Kidney (tissue), 22 donors: Measurements from ENCODE around the gene SERPINA4. TPM values are rescaled to one million over a fixed set of nuclear protein-coding genes. Genes with fewer than 3 reads are reported as not detected.

Experiments used
- DNase-seq, 5 donors: peaks; one replicate each; pipeline ENCODE4 v3.0.0-alpha.2; 2013 to 2020
- FAIRE-seq: peaks from 2 replicates; lab custom pipeline; 2012; peaks lifted over from hg19 to GRCh38; lab: Jason Lieb, UNC
- H3K27ac ChIP-seq, 2 donors: one replicate each; pipeline ENCODE4 v1.7.0; 2013; ENCODE audit warnings: low read depth in 2 of 2, low read length in 2 of 2, inconsistent platforms in 1 of 2
- H3K27me3 ChIP-seq: one replicate; pipeline ENCODE4 v1.7.1; 2013; ENCODE audit warnings: low read length, inconsistent platforms; ENCODE audit not compliant: control insufficient read depth, insufficient read depth
- H3K36me3 ChIP-seq, 3 donors: one replicate each; pipeline versions ENCODE4 v1.7.0 to v1.7.1; 2013; ENCODE audit warnings: low read length in 3 of 3, control low read depth in 1 of 3, inconsistent platforms in 1 of 3; ENCODE audit not compliant: insufficient read depth in 3 of 3, control insufficient read depth in 2 of 3
- H3K4me1 ChIP-seq, 3 donors: one replicate each; pipeline versions ENCODE4 v1.7.0 to v1.7.1; 2013; ENCODE audit warnings: low read length in 3 of 3, inconsistent platforms in 1 of 3, low read depth in 1 of 3; ENCODE audit not compliant: control insufficient read depth in 2 of 3, insufficient read depth in 2 of 3
- H3K4me3 ChIP-seq, 3 donors: one replicate each; pipeline versions ENCODE4 v1.7.0 to v1.8.1; 2013; ENCODE audit warnings: low read length in 3 of 3, control low read depth in 1 of 3, inconsistent platforms in 1 of 3
- H3K9ac ChIP-seq, 3 donors: one replicate each; pipeline versions ENCODE4 v1.7.0 to v1.7.1; 2013; ENCODE audit warnings: low read length in 3 of 3, control low read depth in 1 of 3, inconsistent platforms in 1 of 3
- H3K9me3 ChIP-seq, 3 donors: one replicate each; pipeline versions ENCODE4 v1.7.0 to v1.7.1; 2013; ENCODE audit warnings: low read length in 3 of 3, control low read depth in 1 of 3, inconsistent platforms in 1 of 3; ENCODE audit not compliant: control insufficient read depth in 2 of 3, insufficient read depth in 1 of 3
- intact Hi-C: fragments of 100-400 bp; cut with DNase I; formaldehyde crosslinking; loops from one replicate; pipeline ENCODE4 v1.11.1; 2022
- long read RNA-seq, 10 donors: library from polyadenylated mRNA in 1 of 10; unstranded in 1 of 10; transcript quantifications; one replicate each; pipeline ENCODE4 v2.0.0 and lab custom pipeline, GENCODE V29; 2021 to 2026
- polyA plus RNA-seq: library from polyadenylated mRNA; stranded (reverse); fragments of 350-450 nt; fragmentation: Illumina TruSeq; extraction: RNeasy Lipid Tissue Mini Kit (QIAGEN cat#74804); gene quantifications from one replicate; pipeline ENCODE4 v1.2.3, GENCODE V29; 2014; ENCODE audit warnings: low read depth, low replicate concordance; ENCODE audit not compliant: insufficient read depth
- total RNA-seq: library from RNA; stranded (reverse); fragmentation: NEBNext Ultra II Directional; extraction: Animal tissue kit (Norgen Biotek cat#: 25700); gene quantifications from one replicate; pipeline ENCODE4 v1.2.1, GENCODE V29; 2021
- TF ChIP-seq, protein P1 (sequence below): IDR thresholded peaks from 3 replicates; pipeline ENCODE4 v1.5.1; 2012; ENCODE audit warnings: mild to moderate bottlenecking, moderate library complexity, borderline replicate concordance; ENCODE audit not compliant: insufficient read depth; ENCODE audit errors: extremely low read depth
- donor health status: control.
- donor health status: control.
- donor health status: control.
- donor health status: control.
- donor health status: control.
- donor health status: DM: yes; HTN: yes; CAD: no.
- donor health status: Normal renal cell carcinoma (clear cell type).

The SERPINA4 gene
- 6.1 TPM for total RNA-seq
- 28.3 TPM for polyA plus RNA-seq
- long read RNA-seq, donor 1, result 0 reads
- long read RNA-seq, donor 2, partial matches to known transcripts, result 0 of 1 reads
- long read RNA-seq, donor 2, other reads (novel, unspliced or antisense), result 0 of 1 reads
- long read RNA-seq, donor 3, partial matches to known transcripts, result 0 of 2 reads
- long read RNA-seq, donor 3, other reads (novel, unspliced or antisense), result 0 of 2 reads
- long read RNA-seq, donor 4, result 0 reads
- long read RNA-seq, donor 5, result 0 reads
- long read RNA-seq, donor 6, result 0 reads
- long read RNA-seq, donor 7, transcript SERPINA4-203 (5 exons, 2,012 nt), result major isoform, 8 of 10 reads
- long read RNA-seq, donor 7, partial matches to known transcripts, result 1 of 10 reads
- long read RNA-seq, donor 7, other reads (novel, unspliced or antisense), result 0 of 10 reads
- long read RNA-seq, donor 8, result 0 reads
- long read RNA-seq, donor 9, result 0 reads
- long read RNA-seq, donor 10, partial matches to known transcripts, result 0 of 1 reads
- long read RNA-seq, donor 10, other reads (novel, unspliced or antisense), result 0 of 1 reads

DNA sequence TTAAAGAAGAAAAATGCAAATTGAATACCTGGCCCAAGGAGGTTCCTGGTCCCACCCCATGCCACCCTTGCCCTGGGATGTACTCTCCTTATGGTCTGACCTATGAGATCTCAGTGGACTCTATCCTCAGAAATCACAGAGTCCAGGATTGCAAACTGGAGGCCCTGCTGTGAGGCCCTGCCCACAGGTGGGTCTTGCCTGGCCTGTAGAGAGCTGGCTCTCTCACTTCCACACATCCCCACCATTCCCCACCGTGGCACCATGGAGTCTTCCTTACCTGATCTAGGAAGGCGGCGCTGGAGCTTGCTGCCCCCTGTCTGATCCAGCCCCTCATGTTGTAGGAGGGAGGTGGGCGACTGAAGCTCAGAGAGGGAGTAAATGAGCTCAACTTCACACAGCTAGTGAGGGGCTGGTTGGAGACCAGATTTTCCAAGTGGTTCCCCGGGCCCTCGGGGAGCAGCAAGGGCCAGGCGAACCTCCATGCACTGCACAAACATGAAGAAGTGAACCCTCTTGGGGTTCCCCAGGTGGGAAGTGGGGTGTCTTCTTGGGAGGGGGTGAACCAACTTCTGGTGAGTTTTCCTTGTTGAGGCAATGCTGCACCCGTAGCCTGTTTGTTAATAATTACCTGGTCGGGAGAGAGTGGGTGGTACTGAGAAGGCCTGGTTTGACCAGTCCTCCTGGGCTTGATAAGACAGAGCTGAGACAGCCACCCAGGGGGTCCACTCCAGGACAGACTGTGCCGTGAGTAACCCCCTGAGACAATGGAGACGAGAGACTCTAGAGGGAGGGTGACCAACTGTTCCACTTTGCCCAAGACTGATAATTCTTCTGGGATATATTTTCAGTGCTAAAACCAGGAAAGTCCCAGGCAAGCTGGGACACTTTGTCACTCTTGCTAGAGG, at the start of gene SERPINA4:
Gene SERPINA4 (plus strand): TSS at position 692 of the 905 bp plus-strand sequence. CDS start 2,041 bp downstream, outside the sequence.
- Histone ChIP-seq H3K4me1 (no peaks in the 10 kb centered on the region), H3K9me3 (peaks cover 0 to under 1% (median 0%) of the 10 kb centered on the region in 3 donors), H3K4me3 (no peak within 1 kb of the TSS), H3K36me3 (no peaks in the 10 kb centered on the region), H3K27ac (peak within 1 kb of the TSS in 1 of 2 donors; percentile 48), H3K9ac (no peak within 1 kb of the TSS), H3K27me3 (no peaks in the 10 kb centered on the region)
- intact Hi-C loops, result no loop called here
- peak in 1 of 5 donors; percentile 19 for DNase-seq
- TF ChIP-seq, protein P1, sequence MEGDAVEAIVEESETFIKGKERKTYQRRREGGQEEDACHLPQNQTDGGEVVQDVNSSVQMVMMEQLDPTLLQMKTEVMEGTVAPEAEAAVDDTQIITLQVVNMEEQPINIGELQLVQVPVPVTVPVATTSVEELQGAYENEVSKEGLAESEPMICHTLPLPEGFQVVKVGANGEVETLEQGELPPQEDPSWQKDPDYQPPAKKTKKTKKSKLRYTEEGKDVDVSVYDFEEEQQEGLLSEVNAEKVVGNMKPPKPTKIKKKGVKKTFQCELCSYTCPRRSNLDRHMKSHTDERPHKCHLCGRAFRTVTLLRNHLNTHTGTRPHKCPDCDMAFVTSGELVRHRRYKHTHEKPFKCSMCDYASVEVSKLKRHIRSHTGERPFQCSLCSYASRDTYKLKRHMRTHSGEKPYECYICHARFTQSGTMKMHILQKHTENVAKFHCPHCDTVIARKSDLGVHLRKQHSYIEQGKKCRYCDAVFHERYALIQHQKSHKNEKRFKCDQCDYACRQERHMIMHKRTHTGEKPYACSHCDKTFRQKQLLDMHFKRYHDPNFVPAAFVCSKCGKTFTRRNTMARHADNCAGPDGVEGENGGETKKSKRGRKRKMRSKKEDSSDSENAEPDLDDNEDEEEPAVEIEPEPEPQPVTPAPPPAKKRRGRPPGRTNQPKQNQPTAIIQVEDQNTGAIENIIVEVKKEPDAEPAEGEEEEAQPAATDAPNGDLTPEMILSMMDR, result no peak
- FAIRE-seq, result no peak

DNA sequence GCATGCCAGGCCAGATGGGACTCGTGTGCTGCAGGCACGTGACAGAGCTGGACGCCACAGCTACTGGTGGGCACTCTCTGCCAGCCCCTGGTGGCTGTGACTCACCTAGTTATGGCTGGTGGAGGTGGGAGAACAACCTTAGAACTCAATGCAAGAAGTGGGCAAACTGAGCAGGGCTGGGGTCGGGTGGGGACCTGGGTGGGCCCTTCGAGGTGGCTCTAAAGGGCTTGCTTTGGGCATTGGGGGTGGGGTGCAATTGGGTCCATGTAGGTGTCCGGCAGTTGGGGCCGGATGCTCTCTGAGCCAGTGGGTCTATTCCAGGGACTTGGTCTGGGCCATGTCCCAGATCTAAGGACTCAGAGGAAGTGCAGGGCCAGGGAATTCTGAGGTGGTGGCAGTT, 46.9 kb upstream of the SERPINA4 start:
- TF ChIP-seq, protein P1, result no peak
- Histone ChIP-seq H3K4me1 (no peaks in the 10 kb centered on the region), H3K27ac (no peak overlapping the region), H3K36me3 (no peaks in the 10 kb centered on the region), H3K4me3 (no peak overlapping the region), H3K9me3 (no peaks in the 10 kb centered on the region), H3K27me3 (no peaks in the 10 kb centered on the region), H3K9ac (no peak overlapping the region)
- DNase-seq (no peak), FAIRE-seq (no peak)
- intact Hi-C loops, result no loop called here

DNA sequence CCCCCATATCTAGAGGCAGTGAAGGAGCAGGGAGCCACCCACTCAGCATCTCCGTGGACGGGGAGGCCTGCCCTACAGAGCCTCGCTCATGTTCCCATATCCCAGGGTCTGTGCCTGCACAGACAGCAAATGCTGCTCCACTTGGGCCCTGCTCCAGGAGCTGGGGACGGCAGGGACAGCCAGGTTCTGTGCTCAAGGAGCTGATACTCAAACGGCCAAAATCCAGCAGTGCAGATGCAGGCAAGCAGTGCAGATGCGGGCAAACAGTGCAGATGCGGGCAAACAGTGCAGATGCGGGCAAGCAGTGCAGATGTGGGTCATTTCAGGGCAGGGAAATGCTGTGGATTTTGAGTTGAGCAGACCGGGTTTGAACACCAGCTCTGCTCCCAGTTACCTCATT, 45.8 kb upstream of the SERPINA4 start:
- peaks cover 0 to 1% (median 0%) of the 10 kb centered on the region in 3 donors for H3K9me3 ChIP-seq
- DNase-seq (no peak), FAIRE-seq (no peak)
- H3K27ac ChIP-seq, result no peak overlapping the region
- TF ChIP-seq, protein P1, result no peak
- no peak overlapping the region for H3K9ac ChIP-seq
- H3K36me3 ChIP-seq, result no peaks in the 10 kb centered on the region
- H3K4me3 ChIP-seq, result no peak overlapping the region
- H3K4me1 ChIP-seq, result no peaks in the 10 kb centered on the region
- H3K27me3 ChIP-seq, result no peaks in the 10 kb centered on the region
- intact Hi-C loops, result no loop called here
